GM21529 (cell line): Measurements from ENCODE around the gene MAN1A1.
"Not testable (repeated sequence)": the region's sequence is repeated elsewhere in the genome, so short reads cannot be mapped to it uniquely, and the experiment has no call there.

ENCODE experiments used
- ATAC-seq: cut with Tn5 transposase; IDR thresholded peaks from one replicate; pipeline ENCODE4 v1.9.1; 2021; ENCODE audit not compliant: unreplicated experiment

MAN1A1 gene

GRCh38 chr6:119307056-119307455 lies 42.5 kb downstream of the MAN1A1 start:
- no peak for ATAC-seq

GRCh38 chr6:119306396-119306968 lies 43.1 kb downstream of the MAN1A1 start:
- ATAC-seq, result no peak

GRCh38 chr6:119303164-119303887 lies 46.2 kb downstream of the MAN1A1 start:
- no peak for ATAC-seq

DNA sequence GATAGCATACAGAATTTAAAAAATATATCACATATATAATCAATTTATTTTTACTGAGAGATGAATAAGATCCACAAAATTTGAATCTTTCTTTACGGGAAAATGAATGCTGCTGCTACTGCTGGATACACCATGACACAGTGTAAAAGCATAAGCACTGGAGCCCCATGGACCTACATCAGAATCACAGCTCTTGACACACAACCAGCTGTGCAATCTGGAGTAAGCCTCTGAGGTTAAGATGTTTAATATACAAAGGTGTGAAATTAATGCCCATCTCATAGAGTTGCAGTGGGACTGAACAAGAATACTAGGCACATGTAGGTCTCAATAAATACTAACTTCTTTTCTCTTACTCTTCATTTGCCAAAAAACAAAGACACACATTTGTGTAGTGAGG lies 48.1 kb downstream of the MAN1A1 start:
- ATAC-seq, result no peak

- no peak for ATAC-seq
These were observed 49.9 kb downstream of the MAN1A1 start for GRCh38 chr6:119299694-119300093.

- no peak for ATAC-seq
These were observed 52.5 kb downstream of the MAN1A1 start for GRCh38 chr6:119297049-119297448.

GRCh38 chr6:119296036-119297035 lies 53.2 kb downstream of the MAN1A1 start:
- ATAC-seq, result no peak

GRCh38 chr6:119294984-119295383 lies 54.6 kb downstream of the MAN1A1 start:
- ATAC-seq, result peak; percentile 82

GRCh38 chr6:119291060-119291459 lies 58.5 kb downstream of the MAN1A1 start:
- ATAC-seq, result not testable (repeated sequence)

DNA sequence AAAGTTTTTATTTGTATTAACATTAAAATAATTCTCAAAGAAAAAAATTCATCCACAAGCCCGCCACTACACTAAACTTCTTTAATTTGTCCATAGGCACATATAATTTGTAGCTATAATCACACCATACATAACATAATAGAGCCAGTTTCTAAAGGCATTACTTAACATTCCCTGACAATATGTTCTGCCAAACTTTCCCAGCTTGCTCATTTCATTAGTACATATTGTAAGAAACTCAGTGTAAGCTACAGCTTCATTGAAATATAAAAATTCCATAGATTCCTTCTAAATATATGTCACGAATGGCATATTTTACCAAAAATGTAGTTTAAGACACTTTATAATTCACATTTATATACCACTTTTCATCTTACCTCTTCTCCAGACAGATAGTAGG lies 59.3 kb downstream of the MAN1A1 start:
- ATAC-seq, result no peak

GRCh38 chr6:119289651-119290050 lies 59.9 kb downstream of the MAN1A1 start:
- no peak for ATAC-seq

DNA sequence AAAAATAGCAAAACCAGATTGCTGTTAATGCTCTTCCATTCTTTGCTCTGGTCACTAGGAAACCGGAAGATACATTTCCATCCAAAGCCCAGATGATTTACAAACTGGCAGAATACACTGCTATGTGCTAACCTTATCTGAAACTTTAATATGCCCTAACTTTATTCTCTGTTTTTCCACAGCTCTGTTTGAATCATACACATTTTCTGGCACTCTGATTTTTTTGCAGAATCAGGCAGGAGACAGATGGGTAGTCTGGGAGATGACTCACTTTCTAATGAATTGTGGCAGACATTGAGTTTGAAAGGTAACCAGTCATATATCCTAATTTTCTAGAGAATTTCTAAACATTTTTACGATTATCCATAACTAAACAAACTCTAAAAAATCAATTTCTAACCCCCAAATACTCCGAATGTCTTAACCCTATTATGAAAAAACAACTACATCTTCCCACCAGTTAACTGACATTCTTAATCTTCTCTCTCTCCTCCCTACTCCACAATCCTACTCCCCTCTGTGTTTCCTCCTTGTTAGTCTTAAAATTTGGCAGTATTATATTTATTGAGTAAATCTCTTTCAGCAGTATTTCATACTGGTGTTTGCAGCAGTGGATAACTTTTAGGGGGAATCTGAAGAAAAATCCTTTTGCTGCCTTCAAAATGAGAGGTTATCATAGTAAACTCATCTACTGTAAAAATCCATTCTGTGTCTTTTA lies 63.5 kb downstream of the MAN1A1 start:
- no peak for ATAC-seq

- ATAC-seq, result no peak
These were observed 64.6 kb downstream of the MAN1A1 start for GRCh38 chr6:119284861-119285521.

GRCh38 chr6:119283979-119284545 lies 65.5 kb downstream of the MAN1A1 start:
- ATAC-seq, result no peak

DNA sequence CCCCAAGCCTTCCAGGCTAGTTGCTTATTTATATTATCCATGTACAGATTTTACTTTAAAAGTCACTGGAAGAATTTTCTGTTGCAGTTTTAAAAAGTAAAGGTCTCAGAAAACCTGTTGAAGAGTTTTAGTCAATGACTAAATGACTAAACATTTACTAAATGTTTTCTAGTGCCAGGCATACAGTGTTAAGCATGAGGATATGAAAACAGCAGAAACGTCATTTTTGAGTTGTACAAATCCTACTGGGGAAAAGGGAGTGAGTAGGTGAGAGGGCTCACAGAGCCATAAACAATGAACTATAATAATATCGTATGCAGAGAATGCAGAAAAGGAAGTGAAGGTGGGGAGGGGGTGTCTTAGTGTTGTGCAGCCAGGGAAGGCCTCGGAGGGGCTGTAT lies 66.3 kb downstream of the MAN1A1 start:
- ATAC-seq, result no peak

DNA sequence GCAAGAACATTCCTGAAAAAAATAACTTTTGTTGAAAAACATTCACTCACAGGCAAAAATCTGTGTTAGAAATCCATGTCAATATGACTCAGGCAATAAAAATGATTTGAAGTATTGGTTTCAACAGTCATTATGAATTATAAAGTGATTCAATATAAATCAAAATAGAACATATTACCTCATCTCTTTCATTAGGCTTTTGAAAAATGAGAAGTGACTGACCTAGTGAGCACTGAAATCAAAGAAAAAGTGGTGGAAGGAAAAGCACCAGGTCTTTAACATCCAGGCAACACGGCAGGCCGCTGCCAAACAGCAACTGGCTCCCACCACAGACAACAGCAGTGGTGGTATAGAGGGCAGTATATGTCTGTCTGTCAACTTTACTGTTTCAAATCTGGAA lies 68.9 kb downstream of the MAN1A1 start:
- ATAC-seq, result no peak

- no peak for ATAC-seq
These were observed 69.5 kb downstream of the MAN1A1 start for GRCh38 chr6:119280080-119280479.

DNA sequence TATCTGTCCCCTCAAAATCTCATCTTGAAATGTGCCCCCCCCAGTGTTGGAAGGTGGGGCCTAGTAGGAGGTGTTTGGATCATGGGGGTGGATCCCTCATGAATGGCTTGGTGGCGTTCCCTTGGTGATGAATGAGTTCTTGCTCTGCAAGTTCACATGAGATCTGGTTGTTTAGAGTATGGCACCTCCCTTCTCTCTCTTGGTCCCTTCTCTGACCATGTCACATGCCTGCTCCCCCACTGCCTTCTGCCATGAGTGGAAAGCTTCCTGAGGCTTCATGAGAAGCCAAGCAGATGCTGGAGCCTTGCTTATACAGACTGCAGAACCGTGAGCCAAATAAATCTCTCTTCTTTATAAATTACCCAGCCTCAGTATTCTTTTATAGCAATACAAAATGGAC lies 70.9 kb downstream of the MAN1A1 start:
- ATAC-seq, result no peak

GRCh38 chr6:119277052-119277451 lies 72.5 kb downstream of the MAN1A1 start:
- no peak for ATAC-seq

GRCh38 chr6:119276211-119276610 lies 73.3 kb downstream of the MAN1A1 start:
- ATAC-seq, result no peak
